Upper lobe of left lung (tissue), 4 donors: ENCODE measurements around the gene SPATS2.

Source experiments
- CTCF ChIP-seq, 6 experiments: fragments of 450-650 bp in 4 of 6; fragments of 200-600 bp in 2 of 6; sonication (generic) in 2 of 6; IDR thresholded peaks; one replicate each; pipeline ENCODE4 v1.5.1; 2016 to 2019; ENCODE audit warnings: antibody characterized with exemption in 6 of 6
- EP300 ChIP-seq, 4 donors: sonication (generic); formaldehyde crosslinking; IDR thresholded peaks; one replicate each; pipeline ENCODE4 v1.5.1; 2017; ENCODE audit warnings: antibody characterized with exemption in 4 of 4, control low read depth in 2 of 4
- POLR2A ChIP-seq, 4 donors: fragments of 450-650 bp; IDR thresholded peaks; one replicate each; pipeline ENCODE4 v1.5.1; 2016 to 2017; ENCODE audit warnings: antibody characterized with exemption in 4 of 4, mild to moderate bottlenecking in 2 of 4

DNA sequence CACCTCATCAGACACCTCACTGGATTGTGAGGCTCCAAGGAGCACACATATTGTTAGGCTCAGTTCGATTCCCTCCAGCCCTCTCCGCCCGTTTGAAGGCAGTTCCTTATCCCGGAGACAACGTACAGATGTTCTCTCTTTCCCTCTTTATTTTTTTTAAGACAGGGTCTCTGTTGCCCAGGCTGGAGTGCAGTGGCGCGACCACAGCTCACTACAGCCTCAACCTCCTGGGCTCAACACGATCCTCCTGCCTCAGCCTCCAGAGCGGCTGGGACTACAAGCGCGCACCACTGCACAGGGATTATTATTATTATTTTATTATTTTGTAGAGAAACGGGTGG is 44.9 kb upstream of the SPATS2 start:
- TF ChIP-seq POLR2A (IDR thresholded peaks at IDR 0.05), result no peak
- no peak for TF ChIP-seq CTCF (IDR thresholded peaks at IDR 0.05)
- TF ChIP-seq EP300 (IDR thresholded peaks at IDR 0.05), result no peak
